T-helper 2 cell treated with Interferon-gamma antibody and Interleukin-4, amounts not matched to agents 5 μg/mL and 100 μg/mL, for 36 hours (primary cell): ENCODE results near the gene RNF186.
"Not testable (repeated sequence)": the region's sequence is repeated elsewhere in the genome, so short reads cannot be mapped to it uniquely, and the experiment has no call there.

Source experiments
- DNase-seq: peaks from one replicate; pipeline ENCODE4 v3.0.0; 2021; ENCODE audit warnings: low spot score
- H3K27ac Mint-ChIP-seq: one replicate; pipeline ENCODE4 v1.8.0; 2021; ENCODE audit warnings: mild to moderate bottlenecking, mixed read lengths
- H3K27me3 Mint-ChIP-seq: one replicate; pipeline ENCODE4 v1.8.0; 2021; ENCODE audit warnings: low read depth, mixed read lengths
- H3K36me3 Mint-ChIP-seq: one replicate; pipeline ENCODE4 v1.8.0; 2021; ENCODE audit warnings: low read depth, mixed read lengths
- H3K4me1 Mint-ChIP-seq: one replicate; pipeline ENCODE4 v1.8.0; 2021; ENCODE audit warnings: low read depth, mixed read lengths
- H3K4me3 Mint-ChIP-seq: one replicate; pipeline ENCODE4 v1.8.0; 2022; ENCODE audit warnings: mild to moderate bottlenecking, moderate library complexity, mixed read lengths
- H3K9me3 Mint-ChIP-seq: one replicate; pipeline ENCODE4 v1.8.0; 2021; ENCODE audit warnings: mixed read lengths

The RNF186 gene

GRCh38 chr1:19845555-19845954, 30.5 kb upstream of the RNF186 start:
- Mint-ChIP-seq H3K4me3 (no peak overlapping the region), H3K36me3 (no peaks in the 10 kb centered on the region), H3K27me3 (peaks cover 21% of the 10 kb centered on the region), H3K27ac (no peak overlapping the region), H3K9me3 (no peaks in the 10 kb centered on the region), H3K4me1 (no peaks in the 10 kb centered on the region)
- DNase-seq, result no peak

- Mint-ChIP-seq H3K36me3 (no peaks in the 10 kb centered on the region), H3K9me3 (no peaks in the 10 kb centered on the region), H3K27me3 (peaks cover 21% of the 10 kb centered on the region), H3K4me3 (no peak overlapping the region), H3K4me1 (no peaks in the 10 kb centered on the region), H3K27ac (no peak overlapping the region)
- DNase-seq, result no peak
These were observed 29.8 kb upstream of the RNF186 start for GRCh38 chr1:19844731-19845495.

GRCh38 chr1:19840228-19840627, 25.1 kb upstream of the RNF186 start:
- H3K9me3 Mint-ChIP-seq, result no peaks in the 10 kb centered on the region
- no peaks in the 10 kb centered on the region for H3K36me3 Mint-ChIP-seq
- H3K27ac Mint-ChIP-seq, result no peak overlapping the region
- H3K4me1 Mint-ChIP-seq, result peaks cover 1% of the 10 kb centered on the region
- H3K4me3 Mint-ChIP-seq, result no peak overlapping the region
- peaks cover 15% of the 10 kb centered on the region for H3K27me3 Mint-ChIP-seq
- no peak for DNase-seq

- DNase-seq, result no peak
- H3K9me3 Mint-ChIP-seq, result no peaks in the 10 kb centered on the region
- H3K4me3 Mint-ChIP-seq, result no peak overlapping the region
- no peaks in the 10 kb centered on the region for H3K36me3 Mint-ChIP-seq
- peaks cover 12% of the 10 kb centered on the region for H3K27me3 Mint-ChIP-seq
- no peak overlapping the region for H3K27ac Mint-ChIP-seq
- H3K4me1 Mint-ChIP-seq, result peaks cover 1% of the 10 kb centered on the region
These were observed 22.8 kb upstream of the RNF186 start for GRCh38 chr1:19837866-19838265.

- H3K4me1 Mint-ChIP-seq, result peaks cover 1% of the 10 kb centered on the region
- H3K27ac Mint-ChIP-seq, result no peak overlapping the region
- H3K4me3 Mint-ChIP-seq, result no peak overlapping the region
- peaks cover 16% of the 10 kb centered on the region for H3K27me3 Mint-ChIP-seq
- DNase-seq, result no peak
- no peaks in the 10 kb centered on the region for H3K9me3 Mint-ChIP-seq
- H3K36me3 Mint-ChIP-seq, result no peaks in the 10 kb centered on the region
These were observed 20.5 kb upstream of the RNF186 start for GRCh38 chr1:19835578-19835977.

GRCh38 chr1:19831441-19831840, 16.4 kb upstream of the RNF186 start:
- peaks cover 16% of the 10 kb centered on the region for H3K27me3 Mint-ChIP-seq
- H3K27ac Mint-ChIP-seq, result no peak overlapping the region
- H3K36me3 Mint-ChIP-seq, result no peaks in the 10 kb centered on the region
- no peaks in the 10 kb centered on the region for H3K4me1 Mint-ChIP-seq
- H3K9me3 Mint-ChIP-seq, result no peaks in the 10 kb centered on the region
- no peak for DNase-seq
- no peak overlapping the region for H3K4me3 Mint-ChIP-seq

GRCh38 chr1:19828546-19828945, 13.5 kb upstream of the RNF186 start:
- Mint-ChIP-seq H3K4me3 (no peak overlapping the region), H3K36me3 (no peaks in the 10 kb centered on the region), H3K9me3 (no peaks in the 10 kb centered on the region), H3K4me1 (peaks cover 5% of the 10 kb centered on the region), H3K27me3 (peaks cover 6% of the 10 kb centered on the region), H3K27ac (no peak overlapping the region)
- DNase-seq, result no peak

- no peaks in the 10 kb centered on the region for H3K36me3 Mint-ChIP-seq
- no peak overlapping the region for H3K27ac Mint-ChIP-seq
- H3K4me3 Mint-ChIP-seq, result no peak overlapping the region
- H3K9me3 Mint-ChIP-seq, result no peaks in the 10 kb centered on the region
- peaks cover 5% of the 10 kb centered on the region for H3K4me1 Mint-ChIP-seq
- DNase-seq, result no peak
- H3K27me3 Mint-ChIP-seq, result peaks cover 9% of the 10 kb centered on the region
These were observed 10.2 kb upstream of the RNF186 start for GRCh38 chr1:19825298-19825697.

- Mint-ChIP-seq H3K4me3 (no peak overlapping the region), H3K4me1 (peaks cover 5% of the 10 kb centered on the region), H3K27ac (no peak overlapping the region), H3K9me3 (no peaks in the 10 kb centered on the region), H3K27me3 (peaks cover 6% of the 10 kb centered on the region), H3K36me3 (no peaks in the 10 kb centered on the region)
- no peak for DNase-seq
These were observed 9.5 kb upstream of the RNF186 start for GRCh38 chr1:19824541-19824940.

GRCh38 chr1:19824036-19824435, 9.0 kb upstream of the RNF186 start:
- H3K27ac Mint-ChIP-seq, result no peak overlapping the region
- no peaks in the 10 kb centered on the region for H3K36me3 Mint-ChIP-seq
- H3K9me3 Mint-ChIP-seq, result no peaks in the 10 kb centered on the region
- H3K4me3 Mint-ChIP-seq, result no peak overlapping the region
- peaks cover 5% of the 10 kb centered on the region for H3K4me1 Mint-ChIP-seq
- H3K27me3 Mint-ChIP-seq, result peaks cover 6% of the 10 kb centered on the region
- no peak for DNase-seq

GRCh38 chr1:19819701-19820100, 4.6 kb upstream of the RNF186 start:
- DNase-seq, result no peak
- Mint-ChIP-seq H3K4me3 (no peak overlapping the region), H3K4me1 (peaks cover 3% of the 10 kb centered on the region), H3K36me3 (no peaks in the 10 kb centered on the region), H3K27ac (no peak overlapping the region), H3K27me3 (peaks cover 6% of the 10 kb centered on the region), H3K9me3 (no peaks in the 10 kb centered on the region)

- Mint-ChIP-seq H3K4me1 (no peaks in the 10 kb centered on the region), H3K4me3 (no peak overlapping the region), H3K27me3 (peaks cover 6% of the 10 kb centered on the region), H3K36me3 (no peaks in the 10 kb centered on the region), H3K27ac (no peak overlapping the region), H3K9me3 (no peaks in the 10 kb centered on the region)
- no peak for DNase-seq
These were observed 3.2 kb upstream of the RNF186 start for GRCh38 chr1:19818324-19818723.

GRCh38 chr1:19817160-19817559, 2.1 kb upstream of the RNF186 start:
- H3K4me1 Mint-ChIP-seq, result no peaks in the 10 kb centered on the region
- DNase-seq, result no peak
- H3K36me3 Mint-ChIP-seq, result no peaks in the 10 kb centered on the region
- no peaks in the 10 kb centered on the region for H3K9me3 Mint-ChIP-seq
- H3K27ac Mint-ChIP-seq, result no peak overlapping the region
- peaks cover 5% of the 10 kb centered on the region for H3K27me3 Mint-ChIP-seq
- no peak overlapping the region for H3K4me3 Mint-ChIP-seq

- not testable (repeated sequence) for H3K4me3 Mint-ChIP-seq, H3K36me3 Mint-ChIP-seq, H3K27me3 Mint-ChIP-seq, DNase-seq, H3K4me1 Mint-ChIP-seq, H3K27ac Mint-ChIP-seq, H3K9me3 Mint-ChIP-seq
These were observed 1.6 kb upstream of the RNF186 start for GRCh38 chr1:19816737-19817086.
